Activated gamma-delta T cell (primary cell): ENCODE results near the gene MTO1.
"Not testable (repeated sequence)": the region's sequence is repeated elsewhere in the genome, so short reads cannot be mapped to it uniquely, and the experiment has no call there.

Source experiments
- DNase-seq: peaks from one replicate; lab custom pipeline; 2025; lab: John Stamatoyannopoulos, UW
- total RNA-seq, 2 donors: gene quantifications; one replicate each; lab custom pipeline; 2026; lab: John Stamatoyannopoulos, UW

Gene MTO1, protein sequence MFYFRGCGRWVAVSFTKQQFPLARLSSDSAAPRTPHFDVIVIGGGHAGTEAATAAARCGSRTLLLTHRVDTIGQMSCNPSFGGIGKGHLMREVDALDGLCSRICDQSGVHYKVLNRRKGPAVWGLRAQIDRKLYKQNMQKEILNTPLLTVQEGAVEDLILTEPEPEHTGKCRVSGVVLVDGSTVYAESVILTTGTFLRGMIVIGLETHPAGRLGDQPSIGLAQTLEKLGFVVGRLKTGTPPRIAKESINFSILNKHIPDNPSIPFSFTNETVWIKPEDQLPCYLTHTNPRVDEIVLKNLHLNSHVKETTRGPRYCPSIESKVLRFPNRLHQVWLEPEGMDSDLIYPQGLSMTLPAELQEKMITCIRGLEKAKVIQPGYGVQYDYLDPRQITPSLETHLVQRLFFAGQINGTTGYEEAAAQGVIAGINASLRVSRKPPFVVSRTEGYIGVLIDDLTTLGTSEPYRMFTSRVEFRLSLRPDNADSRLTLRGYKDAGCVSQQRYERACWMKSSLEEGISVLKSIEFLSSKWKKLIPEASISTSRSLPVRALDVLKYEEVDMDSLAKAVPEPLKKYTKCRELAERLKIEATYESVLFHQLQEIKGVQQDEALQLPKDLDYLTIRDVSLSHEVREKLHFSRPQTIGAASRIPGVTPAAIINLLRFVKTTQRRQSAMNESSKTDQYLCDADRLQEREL
- total RNA-seq = 87.5 to 87.7 reads per million in 2 donors

DNA sequence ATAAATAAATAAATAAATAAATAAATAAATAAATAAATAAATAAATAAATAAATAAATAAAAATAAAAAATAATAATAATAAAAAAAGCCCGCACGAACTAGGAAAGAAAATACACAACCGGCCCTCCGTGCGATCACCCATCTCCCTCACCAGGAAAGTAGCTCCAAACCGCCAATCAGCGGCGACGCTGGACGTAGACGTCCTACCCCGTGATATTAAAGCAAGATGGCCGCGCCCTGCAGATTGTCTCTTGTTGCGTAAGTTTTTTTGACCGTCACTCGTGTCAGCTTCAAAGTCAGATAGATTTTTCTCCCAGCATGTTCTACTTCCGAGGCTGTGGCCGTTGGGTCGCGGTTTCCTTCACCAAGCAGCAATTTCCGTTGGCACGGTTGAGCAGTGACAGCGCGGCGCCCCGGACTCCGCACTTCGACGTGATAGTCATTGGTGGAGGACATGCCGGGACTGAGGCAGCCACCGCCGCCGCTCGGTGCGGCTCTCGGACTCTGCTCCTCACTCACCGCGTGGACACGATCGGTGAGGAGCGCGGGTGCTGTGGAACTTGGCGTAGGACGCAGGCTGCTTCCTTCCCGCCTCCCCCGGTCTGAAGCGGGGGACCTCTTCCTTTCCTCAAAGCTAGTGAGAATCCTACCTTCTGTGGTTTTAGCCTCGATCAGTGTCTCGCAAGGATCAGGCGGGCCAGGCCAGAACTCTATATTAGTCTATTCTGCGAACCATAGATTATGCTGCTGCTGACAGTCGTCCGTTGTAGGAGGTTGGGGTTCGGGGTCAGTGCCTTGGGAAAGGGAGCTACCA, at the start of gene MTO1:
Gene MTO1 (plus strand): TSS at position 201 of the 814 bp plus-strand sequence. CDS start 118 bp downstream, at position 319.
- DNase-seq = peak; percentile 69

DNA sequence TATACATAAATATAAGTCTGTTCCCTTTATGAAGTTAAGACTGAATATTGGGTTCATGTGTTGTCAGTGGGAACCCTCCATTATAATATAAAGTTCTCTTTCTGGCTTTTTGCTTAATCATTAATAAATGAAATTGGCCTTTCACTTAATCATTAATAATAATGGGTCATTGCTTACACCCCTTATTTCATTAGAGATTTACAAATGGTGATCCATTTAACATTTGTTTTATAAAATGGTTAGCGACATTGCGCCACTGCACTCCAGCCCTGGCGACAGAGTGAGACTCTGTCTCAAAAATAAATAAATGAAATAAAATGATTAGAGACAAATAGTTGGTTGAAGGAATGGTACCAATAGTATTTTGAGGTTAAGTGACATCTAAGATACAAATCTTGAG, 48.4 kb upstream of the MTO1 start:
- DNase-seq = no peak

DNA sequence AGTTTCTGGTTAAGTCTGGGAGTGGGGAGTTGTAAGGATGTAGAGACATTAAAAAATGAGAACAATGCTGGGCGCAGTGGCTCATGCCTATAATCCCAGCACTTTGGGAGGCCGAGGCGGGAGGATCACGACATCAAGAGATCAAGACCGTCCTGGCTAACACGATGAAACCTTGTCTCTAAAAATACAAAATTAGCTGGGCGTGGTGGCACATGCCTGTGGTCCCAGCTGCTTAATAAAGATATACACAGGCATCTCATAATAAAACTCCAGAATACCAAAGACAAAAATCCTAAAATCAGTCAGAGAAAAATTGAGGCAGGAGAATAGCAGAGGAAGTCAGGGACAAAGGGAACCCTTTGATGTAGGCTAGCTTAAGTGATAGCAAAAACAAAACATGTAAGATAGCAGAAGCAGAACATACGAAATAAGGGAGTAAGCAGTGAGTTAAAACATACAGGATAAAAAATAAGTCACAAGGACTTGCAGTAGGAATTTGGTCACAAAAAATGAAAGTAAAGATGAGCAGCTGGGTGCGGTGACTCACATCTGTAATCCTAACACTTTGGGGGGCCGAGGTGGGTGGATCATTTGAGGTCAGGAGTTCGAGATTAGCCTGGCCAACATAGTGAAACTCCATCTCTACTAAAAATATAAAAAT, 43.3 kb upstream of the MTO1 start:
- no peak for DNase-seq

DNA sequence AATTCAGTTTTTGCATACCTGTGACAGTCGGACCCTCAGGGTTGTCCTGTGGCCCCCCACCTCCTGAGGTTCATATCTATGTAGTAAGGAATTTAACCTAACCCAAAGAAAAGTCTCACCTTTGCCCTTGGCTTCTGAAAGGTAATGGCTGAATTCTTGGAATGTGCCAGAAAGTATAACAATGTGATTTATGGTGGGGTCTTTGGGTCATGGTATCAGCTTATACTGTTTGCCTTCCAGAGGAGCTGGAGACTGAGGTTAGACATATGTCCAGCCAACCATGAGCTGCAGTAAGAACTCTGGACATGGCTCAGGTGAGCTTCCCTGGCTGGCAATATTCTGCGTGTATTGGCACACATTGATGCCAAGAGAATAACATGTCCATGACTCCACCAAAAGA, 40.0 kb upstream of the MTO1 start:
- DNase-seq = no peak

- no peak for DNase-seq
Measured at GRCh38 chr6:73435236-73435635, 26.3 kb upstream of the MTO1 start.

GRCh38 chr6:73443555-73443954, 18.0 kb upstream of the MTO1 start:
- DNase-seq = no peak

- peak; percentile 21 for DNase-seq
Measured at GRCh38 chr6:73451223-73452106, 10.1 kb upstream of the MTO1 start.

GRCh38 chr6:73452107-73452461, 9.5 kb upstream of the MTO1 start, which contains the start of gene CGAS:
Gene CGAS (minus strand): TSS chr6:73452297. CDS start chr6:73452181, 116 bp downstream.
- DNase-seq = peak; percentile 55

- no peak for DNase-seq
Measured at GRCh38 chr6:73455865-73456629, 5.5 kb upstream of the MTO1 start.

DNA sequence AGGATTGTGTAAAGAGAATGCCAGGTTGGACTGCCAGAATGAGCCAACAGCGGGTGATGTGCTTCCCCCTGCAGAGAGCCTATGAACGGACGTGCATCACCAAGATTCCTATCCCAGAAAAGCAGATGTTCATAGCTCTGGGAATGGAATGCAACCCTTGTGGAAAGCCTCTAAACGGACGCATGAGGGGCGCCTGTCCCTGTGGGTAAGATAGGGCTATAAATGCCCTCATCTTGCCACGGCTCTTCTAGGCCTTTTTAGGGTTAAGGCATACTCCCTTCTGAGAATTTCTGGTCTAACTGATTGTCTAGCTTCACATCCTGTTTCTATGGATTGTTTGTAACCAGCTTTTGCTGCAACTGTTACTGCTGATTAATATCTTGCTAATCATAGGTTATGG, 2.1 kb upstream of the MTO1 start:
- not testable (repeated sequence) for DNase-seq

- DNase-seq = no peak
Measured at GRCh38 chr6:73460056-73460455, 1.5 kb upstream of the MTO1 start.

- no peak for DNase-seq
Measured at GRCh38 chr6:73471686-73472290, 10.3 kb downstream of the MTO1 start.

DNA sequence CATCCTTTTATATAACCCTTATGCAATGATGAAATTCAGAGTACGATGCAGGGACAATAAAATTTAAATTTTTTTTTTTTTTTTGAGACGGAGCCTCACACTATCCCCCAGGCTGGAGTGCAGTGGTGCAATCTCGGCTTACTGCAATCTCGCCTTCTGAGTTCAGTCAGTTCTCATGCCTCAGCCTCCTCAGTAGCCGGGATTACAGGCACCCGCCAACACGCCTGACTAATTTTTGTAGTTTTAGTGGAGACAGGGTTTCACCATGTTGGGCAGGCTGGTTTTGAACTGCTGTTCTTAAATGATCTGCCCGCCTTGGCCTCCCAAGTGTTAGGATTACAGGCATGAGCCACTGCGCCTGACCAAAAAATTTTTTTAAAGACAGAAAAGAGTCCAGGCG, 15.2 kb downstream of the MTO1 start:
- no peak for DNase-seq

- DNase-seq = no peak
Measured at GRCh38 chr6:73477407-73477806, 15.9 kb downstream of the MTO1 start.

- no peak for DNase-seq
Measured at GRCh38 chr6:73481969-73482368, 20.4 kb downstream of the MTO1 start.

DNA sequence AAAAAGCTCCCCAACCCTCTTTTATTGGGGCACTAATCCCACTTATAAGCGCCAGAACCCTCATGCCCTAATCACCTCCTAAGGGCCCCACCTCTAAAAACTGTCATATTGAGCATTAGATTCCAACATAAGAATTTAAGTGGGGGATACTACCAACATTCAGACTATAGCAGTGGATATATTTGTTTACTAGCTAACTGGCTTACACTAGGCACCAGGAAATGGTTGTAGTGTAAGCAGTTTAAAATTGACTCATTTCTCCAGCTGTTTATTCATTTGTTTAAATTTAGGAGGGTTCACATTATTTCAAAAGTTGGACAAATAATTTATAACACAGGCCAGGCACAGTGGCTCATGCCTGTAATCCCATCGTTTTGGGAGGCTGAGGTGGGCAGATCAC, 22.9 kb downstream of the MTO1 start:
- no peak for DNase-seq

DNA sequence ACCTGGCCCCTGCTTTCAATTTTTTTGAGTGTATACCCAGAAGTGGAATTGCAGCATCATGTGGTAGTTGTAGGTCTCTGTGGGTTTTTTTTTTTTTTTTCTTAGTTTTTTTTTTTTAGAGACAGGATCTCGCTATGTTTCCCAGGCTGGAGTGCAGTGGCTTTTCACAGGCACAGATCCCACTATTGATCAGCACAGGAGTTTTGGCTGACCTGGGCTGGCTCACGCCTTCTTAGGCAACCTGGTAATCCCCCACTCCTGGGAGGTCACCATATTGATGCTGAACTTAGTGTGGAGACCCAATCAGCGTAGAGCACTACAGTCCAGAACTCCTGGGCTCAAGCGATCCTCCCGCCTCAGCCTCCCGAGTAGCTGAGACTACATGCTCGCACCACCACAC, 25.9 kb downstream of the MTO1 start:
- no peak for DNase-seq

DNA sequence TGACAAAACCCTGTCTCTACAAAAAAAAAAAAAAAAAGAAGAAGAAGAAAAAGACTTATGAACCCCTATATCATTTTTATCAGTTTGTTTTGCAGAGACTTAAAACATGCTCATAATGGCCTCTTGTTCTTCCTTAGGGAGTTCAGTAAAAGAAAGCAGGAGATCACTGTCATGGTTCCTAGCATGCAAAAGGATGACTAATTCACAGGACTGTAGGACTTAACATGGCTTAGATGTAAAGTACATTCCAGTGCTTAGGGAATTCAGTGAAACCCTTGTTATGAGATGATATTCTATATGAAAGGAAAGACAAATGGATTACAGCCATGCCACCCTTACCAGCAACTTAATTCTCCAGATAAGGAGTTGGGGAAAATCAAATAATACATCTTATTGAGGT, 29.8 kb downstream of the MTO1 start:
- DNase-seq = no peak

DNA sequence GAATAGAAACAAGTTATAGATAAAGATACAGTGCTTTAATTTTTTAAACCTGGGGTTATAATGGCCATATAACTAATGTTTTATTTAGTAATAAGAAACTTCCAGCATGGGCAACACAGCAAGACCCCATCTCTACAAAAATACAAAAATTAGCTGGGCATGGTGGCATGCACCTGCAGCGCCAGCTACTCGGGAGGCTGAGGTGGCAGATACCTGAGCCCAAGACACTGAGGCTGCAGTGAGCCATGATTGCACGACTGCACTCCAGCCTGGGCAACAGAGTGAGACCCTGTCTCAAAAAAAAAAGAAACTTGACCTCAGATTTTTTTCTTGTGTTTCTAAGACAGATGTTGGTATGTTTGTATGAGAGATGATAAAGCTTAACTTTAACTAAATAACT, 36.4 kb downstream of the MTO1 start:
- no peak for DNase-seq
